DOHH2 (cell line): ENCODE data around the gene MLH3.

Source experiments
- H3F3A ChIP-seq: fragments of 200-600 bp; sonication (generic), shearing (Covaris generic); 2 replicates; pipeline ENCODE4 v1.6.0; 2016; ENCODE audit warnings: antibody characterized with exemption, mild to moderate bottlenecking; ENCODE audit not compliant: control insufficient read depth, insufficient read depth
- H3K27ac ChIP-seq: fragments of 200-600 bp; sonication (generic); 2 replicates; pipeline ENCODE4 v1.5.1; 2014; ENCODE audit warnings: low read depth, mild to moderate bottlenecking, low read length, moderate library complexity
- H3K27me3 ChIP-seq: fragments of 200-600 bp; sonication (generic); 2 replicates; pipeline ENCODE4 v1.6.1; 2014; ENCODE audit warnings: mild to moderate bottlenecking, low read length, mixed read lengths; ENCODE audit not compliant: control insufficient read depth
- H3K36me3 ChIP-seq: fragments of 200-600 bp; sonication (generic); 2 replicates; pipeline ENCODE4 v1.6.1; 2014; ENCODE audit warnings: mild to moderate bottlenecking, low read length, moderate library complexity, mixed read lengths; ENCODE audit not compliant: control insufficient read depth
- H3K4me1 ChIP-seq: fragments of 200-600 bp; sonication (generic); 2 replicates; pipeline ENCODE4 v1.6.1; 2014; ENCODE audit warnings: mild to moderate bottlenecking, low read length, mixed read lengths; ENCODE audit not compliant: control insufficient read depth
- H3K4me2 ChIP-seq: fragments of 200-600 bp; sonication (generic); 2 replicates; pipeline ENCODE4 v1.6.0; 2014; ENCODE audit warnings: mild to moderate bottlenecking, low read length, moderate library complexity
- H3K4me3 ChIP-seq: fragments of 200-600 bp; sonication (generic); 2 replicates; pipeline ENCODE4 v1.5.1; 2014; ENCODE audit warnings: mild to moderate bottlenecking, low read length, mixed read lengths
- H3K79me2 ChIP-seq: fragments of 200-600 bp; sonication (generic); 2 replicates; pipeline ENCODE4 v1.6.1; 2014; ENCODE audit warnings: mild to moderate bottlenecking, low read length, mixed read lengths; ENCODE audit not compliant: control insufficient read depth
- H3K9me2 ChIP-seq: fragments of 200-600 bp; sonication (generic); replicated peaks from 2 replicates; pipeline ENCODE4 v1.6.1; 2014; ENCODE audit warnings: mild to moderate bottlenecking, low read length, mixed read lengths; ENCODE audit not compliant: control insufficient read depth
- H3K9me3 ChIP-seq: fragments of 200-600 bp; sonication (generic); 2 replicates; pipeline ENCODE4 v1.6.1; 2014; ENCODE audit warnings: antibody characterized with exemption, low read length, mixed read lengths; ENCODE audit not compliant: control insufficient read depth, insufficient read depth
- H4K20me1 ChIP-seq: fragments of 200-600 bp; sonication (generic); 2 replicates; pipeline ENCODE4 v1.6.0; 2014; ENCODE audit warnings: low read depth, mild to moderate bottlenecking, antibody characterized with exemption, low read length, moderate library complexity; ENCODE audit not compliant: control insufficient read depth, insufficient read depth
- EZH2phosphoT487 ChIP-seq: fragments of 200-600 bp; sonication (generic); IDR thresholded peaks from 2 replicates; pipeline ENCODE4 v1.6.1; 2017; ENCODE audit warnings: borderline replicate concordance, mild to moderate bottlenecking, antibody characterized with exemption, low read length, moderate library complexity, mixed read lengths
- TF ChIP-seq, protein P1 (sequence below): fragments of 200-600 bp; sonication (generic); IDR thresholded peaks from one replicate; pipeline ENCODE4 v1.5.1; 2014; ENCODE audit warnings: antibody characterized with exemption, mild to moderate bottlenecking, low read depth, low read length; ENCODE audit not compliant: poor library complexity, severe bottlenecking

Gene MLH3

DNA sequence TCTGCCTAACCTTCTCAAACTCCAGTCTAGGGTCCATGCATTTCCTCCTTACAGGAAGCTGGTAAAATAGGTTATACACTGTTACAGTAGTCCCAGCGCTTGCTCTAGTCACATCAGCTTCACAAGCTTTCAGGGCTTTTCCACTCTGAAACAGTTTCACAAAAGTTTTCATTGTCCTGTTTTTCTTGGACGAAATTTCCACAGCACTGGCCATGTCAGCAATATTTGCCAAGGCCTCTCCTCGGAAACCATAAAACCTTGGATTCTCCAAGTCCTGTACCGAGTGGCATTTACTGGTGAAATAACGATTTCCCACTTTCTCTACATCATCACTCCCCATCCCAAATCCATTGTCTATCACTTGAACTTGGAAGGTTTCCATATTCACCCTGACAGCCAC, 2.1 kb downstream of the MLH3 start:
- Histone ChIP-seq H3K4me1 (peaks cover 26% of the 10 kb centered on the region), H3K79me2 (peaks cover 61% of the 10 kb centered on the region), H3K9me2 (no peaks in the 10 kb centered on the region), H3K27ac (no peak overlapping the region), H3F3A (peaks cover 13% of the 10 kb centered on the region), H4K20me1 (no peaks in the 10 kb centered on the region), H3K4me3 (no peak overlapping the region), H3K4me2 (peak overlapping the region; percentile 93; the same call in 1 of the 2 replicates), H3K36me3 (peaks cover 32% of the 10 kb centered on the region), H3K9me3 (no peaks in the 10 kb centered on the region), H3K27me3 (no peaks in the 10 kb centered on the region)
- TF ChIP-seq, protein P1, sequence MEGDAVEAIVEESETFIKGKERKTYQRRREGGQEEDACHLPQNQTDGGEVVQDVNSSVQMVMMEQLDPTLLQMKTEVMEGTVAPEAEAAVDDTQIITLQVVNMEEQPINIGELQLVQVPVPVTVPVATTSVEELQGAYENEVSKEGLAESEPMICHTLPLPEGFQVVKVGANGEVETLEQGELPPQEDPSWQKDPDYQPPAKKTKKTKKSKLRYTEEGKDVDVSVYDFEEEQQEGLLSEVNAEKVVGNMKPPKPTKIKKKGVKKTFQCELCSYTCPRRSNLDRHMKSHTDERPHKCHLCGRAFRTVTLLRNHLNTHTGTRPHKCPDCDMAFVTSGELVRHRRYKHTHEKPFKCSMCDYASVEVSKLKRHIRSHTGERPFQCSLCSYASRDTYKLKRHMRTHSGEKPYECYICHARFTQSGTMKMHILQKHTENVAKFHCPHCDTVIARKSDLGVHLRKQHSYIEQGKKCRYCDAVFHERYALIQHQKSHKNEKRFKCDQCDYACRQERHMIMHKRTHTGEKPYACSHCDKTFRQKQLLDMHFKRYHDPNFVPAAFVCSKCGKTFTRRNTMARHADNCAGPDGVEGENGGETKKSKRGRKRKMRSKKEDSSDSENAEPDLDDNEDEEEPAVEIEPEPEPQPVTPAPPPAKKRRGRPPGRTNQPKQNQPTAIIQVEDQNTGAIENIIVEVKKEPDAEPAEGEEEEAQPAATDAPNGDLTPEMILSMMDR, result no peak
- TF ChIP-seq EZH2phosphoT487, result no peak

DNA sequence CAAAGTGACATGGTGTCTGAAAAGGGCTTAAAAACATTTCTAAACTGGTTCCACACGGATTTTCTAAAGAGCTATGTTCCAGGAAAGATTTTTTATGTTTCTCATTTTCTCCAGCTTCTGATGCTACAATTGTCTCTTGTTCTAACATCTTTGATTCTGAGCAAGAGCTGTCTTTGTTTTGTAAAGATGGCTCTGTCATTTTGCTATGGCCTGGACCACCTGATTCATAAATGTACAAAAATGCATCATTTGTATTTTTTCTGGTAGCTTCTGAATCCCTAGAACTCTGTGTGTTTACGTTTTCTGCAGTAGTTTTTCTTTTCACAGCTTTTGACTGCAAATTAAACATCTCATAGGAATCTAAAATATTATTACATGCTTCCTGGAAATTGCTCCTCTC, 3.2 kb downstream of the MLH3 start:
- no peak for TF ChIP-seq EZH2phosphoT487
- TF ChIP-seq, protein P1, result no peak
- Histone ChIP-seq H3K79me2 (peaks cover 63% of the 10 kb centered on the region), H3K4me3 (no peak overlapping the region), H4K20me1 (no peaks in the 10 kb centered on the region), H3K9me3 (no peaks in the 10 kb centered on the region), H3F3A (peaks cover 9% of the 10 kb centered on the region), H3K9me2 (no peaks in the 10 kb centered on the region), H3K36me3 (peaks cover 33% of the 10 kb centered on the region), H3K27ac (no peak overlapping the region), H3K27me3 (no peaks in the 10 kb centered on the region), H3K4me1 (peaks cover 26% of the 10 kb centered on the region), H3K4me2 (no peak overlapping the region)

DNA sequence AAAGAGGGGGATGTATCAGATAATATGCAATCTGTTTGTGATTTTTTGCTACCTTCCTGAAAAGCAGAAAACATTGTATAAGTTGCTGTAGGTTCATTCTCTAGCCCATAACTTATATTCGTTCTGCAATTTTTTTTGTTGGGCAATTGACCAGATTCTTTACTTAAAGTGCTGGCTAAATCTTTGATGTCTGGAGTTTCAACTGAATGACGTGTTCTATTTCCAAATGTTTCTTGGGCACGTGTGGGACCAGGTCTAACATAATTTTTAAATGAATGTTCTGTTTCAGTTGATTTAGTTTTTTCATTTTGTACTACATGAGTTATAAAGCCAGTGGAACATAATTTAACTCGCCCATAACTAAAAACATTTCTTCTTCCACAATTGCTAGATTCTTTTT, 3.8 kb downstream of the MLH3 start:
- TF ChIP-seq, protein P1, result no peak
- no peak for TF ChIP-seq EZH2phosphoT487
- Histone ChIP-seq H3K79me2 (peaks cover 63% of the 10 kb centered on the region), H3K9me3 (no peaks in the 10 kb centered on the region), H3K4me1 (peaks cover 26% of the 10 kb centered on the region), H3K27me3 (no peaks in the 10 kb centered on the region), H3K27ac (no peak overlapping the region), H3K4me3 (no peak overlapping the region), H3F3A (peaks cover 4% of the 10 kb centered on the region; the same call in 1 of the 2 replicates), H4K20me1 (no peaks in the 10 kb centered on the region), H3K9me2 (no peaks in the 10 kb centered on the region), H3K4me2 (no peak overlapping the region), H3K36me3 (peaks cover 33% of the 10 kb centered on the region)
